Activated CD4-positive, alpha-beta memory T cell treated with anti-CD3 and anti-CD28 coated beads, Interleukin-2, amount 10 ng/mL, durations not matched to agents 7 days and 5 days (primary cell): ENCODE results near the gene CRYBG2. TPM values are rescaled to one million over a fixed set of nuclear protein-coding genes. Genes with fewer than 3 reads are reported as not detected.
"Not testable (repeated sequence)": the region's sequence is repeated elsewhere in the genome, so short reads cannot be mapped to it uniquely, and the experiment has no call there.

Experiments
- CTCF ChIA-PET: fragments of 350-600 bp; sonication (Branson Sonifier 250); formaldehyde crosslinking; loops from one replicate; lab custom pipeline; 2021; ENCODE audit warnings: antibody characterized with exemption, inconsistent platforms; lab: Charles Lee
- POLR2A ChIA-PET: fragments of 350-600 bp; sonication (Branson Sonifier 250); formaldehyde crosslinking; loops from one replicate; lab custom pipeline; 2021; ENCODE audit warnings: antibody characterized with exemption; lab: Charles Lee
- DNase-seq: peaks from one replicate; pipeline ENCODE4 v3.0.0-alpha.2; 2020
- H3K27ac Mint-ChIP-seq: one replicate; pipeline ENCODE4 v1.8.0; 2021; ENCODE audit warnings: mild to moderate bottlenecking, mixed read lengths
- H3K27me3 Mint-ChIP-seq: one replicate; pipeline ENCODE4 v1.8.0; 2021; ENCODE audit warnings: mixed read lengths
- H3K36me3 Mint-ChIP-seq: one replicate; pipeline ENCODE4 v1.8.0; 2021; ENCODE audit warnings: low read depth, mixed read lengths
- H3K4me1 Mint-ChIP-seq: one replicate; pipeline ENCODE4 v1.8.0; 2021; ENCODE audit warnings: mixed read lengths
- H3K4me3 Mint-ChIP-seq: one replicate; pipeline ENCODE4 v1.8.0; 2021; ENCODE audit warnings: mild to moderate bottlenecking, mixed read lengths
- H3K9me3 Mint-ChIP-seq: one replicate; pipeline ENCODE4 v1.8.0; 2021; ENCODE audit warnings: mixed read lengths
- total RNA-seq, 2 experiments: library from RNA; stranded (reverse); gene quantifications; one replicate each; pipeline ENCODE4 v1.2.3, GENCODE V29; 2021

Gene CRYBG2
- total RNA-seq, 2 experiments from 2014 or later: 1.9 to 4.3 TPM

- Mint-ChIP-seq H3K9me3 (no peaks in the 10 kb centered on the region), H3K36me3 (no peaks in the 10 kb centered on the region), H3K27me3 (peaks cover 4% of the 10 kb centered on the region), H3K4me1 (no peaks in the 10 kb centered on the region), H3K4me3 (no peak overlapping the region), H3K27ac (no peak overlapping the region)
- CTCF ChIA-PET: interaction anchor here (0.8 kb wide), 1 partner anchor 112 kb away, joined by 3 read pairs; the partner anchor contains the start of gene CEP85
- POLR2A ChIA-PET: interaction anchor here (1.7 to 2.0 kb wide), 2 partner anchors 18 to 61 kb away, joined by 4 to 9 read pairs; no protein-coding TSS in a partner anchor
- DNase-seq: no peak
These were observed 8.2 kb downstream of the CRYBG2 start for GRCh38 chr1:26345718-26346117.

DNA sequence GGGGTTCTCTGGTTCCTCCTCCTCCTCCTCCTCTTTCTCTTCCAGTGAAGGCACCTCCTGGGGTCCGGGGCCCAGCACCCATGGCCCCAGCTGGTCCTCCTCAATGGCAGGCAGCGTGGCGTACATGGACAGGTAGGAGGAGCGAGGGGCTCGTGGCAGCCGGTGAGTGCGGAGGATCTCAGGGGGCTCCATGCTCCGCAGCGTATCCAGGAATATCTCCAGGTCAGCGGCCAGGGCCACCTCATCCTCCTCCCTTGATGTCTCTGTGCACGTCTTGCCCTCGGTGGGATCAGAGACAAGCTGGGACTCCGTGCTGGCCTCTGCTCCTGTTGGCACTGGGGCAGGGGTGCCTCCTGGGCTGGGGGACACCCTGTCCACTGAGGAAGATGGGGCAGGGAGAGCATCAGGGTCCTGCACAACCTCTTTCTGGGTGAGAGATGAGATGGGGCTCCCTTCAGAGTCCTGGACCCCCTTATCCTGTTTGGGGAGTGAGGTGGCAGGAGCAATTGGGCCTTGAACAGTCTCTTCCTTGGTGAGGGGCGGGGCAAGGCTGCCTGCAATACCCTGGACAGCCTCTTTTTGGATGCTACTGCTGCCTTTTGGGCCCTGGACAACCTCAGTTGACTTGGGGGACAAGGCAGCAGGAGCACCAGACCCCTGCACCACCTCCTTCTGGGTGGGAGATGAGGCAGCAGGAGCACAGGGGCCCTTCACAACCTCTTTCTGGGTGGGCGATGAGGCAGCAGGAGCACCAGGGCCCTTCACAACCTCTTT is 9.6 kb downstream of the CRYBG2 start:
- DNase-seq: no peak
- H3K4me3 Mint-ChIP-seq: no peak overlapping the region
- H3K9me3 Mint-ChIP-seq: no peaks in the 10 kb centered on the region
- ChIA-PET POLR2A (interaction anchor here (0.9 kb wide), 1 partner anchor 23 kb away, joined by 5 read pairs; no protein-coding TSS in a partner anchor), CTCF (no interaction called here)
- H3K27ac Mint-ChIP-seq: no peak overlapping the region
- H3K27me3 Mint-ChIP-seq: peaks cover 4% of the 10 kb centered on the region
- H3K4me1 Mint-ChIP-seq: no peaks in the 10 kb centered on the region
- H3K36me3 Mint-ChIP-seq: no peaks in the 10 kb centered on the region

DNA sequence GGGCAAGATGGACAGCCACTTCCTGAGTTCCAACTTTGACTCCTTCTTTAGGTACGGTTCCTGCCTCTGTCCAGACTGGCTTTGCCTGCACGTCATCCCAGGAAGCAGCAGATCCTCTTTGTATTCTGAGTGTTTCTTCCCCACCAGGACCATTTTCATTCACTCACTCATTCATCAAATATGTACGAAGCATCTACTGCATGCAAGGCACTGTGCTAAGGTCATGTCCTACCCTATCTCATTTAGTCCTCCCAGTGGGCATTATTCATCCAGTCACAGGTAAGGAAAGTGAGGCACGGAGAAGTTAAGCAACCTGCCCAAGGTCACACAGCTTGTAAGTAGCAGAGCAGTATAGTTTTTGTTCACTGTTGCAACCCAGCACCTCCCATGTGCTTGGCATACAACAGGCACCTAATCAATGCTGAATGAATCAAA is 13.9 kb downstream of the CRYBG2 start:
- POLR2A ChIA-PET: no interaction called here

DNA sequence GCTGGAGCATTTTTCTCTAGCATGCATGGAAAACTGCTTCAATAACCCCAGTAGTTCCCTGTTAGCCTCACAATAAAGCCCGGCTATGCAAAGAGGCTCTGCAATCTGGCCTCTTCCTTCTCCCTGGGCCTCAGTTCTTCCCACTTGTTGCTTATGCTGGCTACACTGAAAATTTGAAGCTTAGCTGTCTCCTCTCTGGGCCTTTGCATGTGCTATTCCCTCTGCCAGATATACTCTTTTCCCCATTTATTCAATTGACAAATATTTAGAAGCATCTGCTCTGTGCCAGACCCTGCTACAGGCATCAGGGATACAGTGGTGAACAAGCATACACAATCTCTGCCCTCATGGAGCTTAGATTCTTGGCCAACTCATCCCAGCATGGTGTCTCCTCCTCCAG is 15.3 kb downstream of the CRYBG2 start:
- POLR2A ChIA-PET: no interaction called here
- no peak overlapping the region for H3K27ac Mint-ChIP-seq

More for the DNA sequence above, 13.9 kb downstream of the CRYBG2 start:
- no peak for DNase-seq
- Mint-ChIP-seq H3K4me3 (no peak overlapping the region), H3K27ac (no peak overlapping the region), H3K9me3 (no peaks in the 10 kb centered on the region), H3K27me3 (peaks cover 7% of the 10 kb centered on the region), H3K4me1 (peaks cover 10% of the 10 kb centered on the region), H3K36me3 (no peaks in the 10 kb centered on the region)
- CTCF ChIA-PET: interaction anchor here (0.6 kb wide), 1 partner anchor 445 kb away, joined by 3 read pairs; no protein-coding TSS in a partner anchor

DNA sequence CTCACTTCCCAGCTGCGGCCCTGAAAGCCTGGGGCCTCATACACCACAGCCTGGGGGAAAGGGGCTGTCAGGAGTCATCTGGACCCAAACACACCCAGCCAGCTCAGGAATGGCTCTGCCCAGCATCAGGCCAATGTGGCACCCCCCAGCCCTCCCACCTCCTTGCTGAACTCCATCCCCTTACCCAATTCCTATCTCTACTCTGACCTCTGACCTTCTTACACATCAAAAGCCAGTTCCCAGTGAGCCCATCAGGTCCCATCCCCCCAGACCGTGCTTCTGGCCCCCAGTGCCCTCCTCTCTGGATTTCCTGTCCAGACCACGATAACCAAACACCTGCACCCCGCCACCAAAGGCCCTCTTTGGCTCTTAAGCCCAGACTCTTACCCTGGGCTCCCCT is 16.3 kb downstream of the CRYBG2 start:
- Mint-ChIP-seq H3K27ac (no peak overlapping the region), H3K36me3 (no peaks in the 10 kb centered on the region), H3K4me3 (peak overlapping the region; percentile 24), H3K4me1 (peaks cover 12% of the 10 kb centered on the region), H3K9me3 (no peaks in the 10 kb centered on the region), H3K27me3 (peaks cover 11% of the 10 kb centered on the region)
- CTCF ChIA-PET: interaction anchor here (1.3 kb wide), 1 partner anchor 104 kb away, joined by 3 read pairs; the partner anchor contains the start of gene CEP85
- POLR2A ChIA-PET: no interaction called here
- no peak for DNase-seq

More for the DNA sequence above, 15.3 kb downstream of the CRYBG2 start:
- H3K4me1 Mint-ChIP-seq: peaks cover 12% of the 10 kb centered on the region
- H3K27me3 Mint-ChIP-seq: peaks cover 11% of the 10 kb centered on the region
- H3K9me3 Mint-ChIP-seq: no peaks in the 10 kb centered on the region
- H3K36me3 Mint-ChIP-seq: no peaks in the 10 kb centered on the region
- no peak overlapping the region for H3K4me3 Mint-ChIP-seq
- no peak for DNase-seq
- CTCF ChIA-PET: interaction anchor here (0.9 to 1.5 kb wide), 3 partner anchors 20 to 32 kb away, joined by 3 read pairs; partner anchors contain the start of gene UBXN11

DNA sequence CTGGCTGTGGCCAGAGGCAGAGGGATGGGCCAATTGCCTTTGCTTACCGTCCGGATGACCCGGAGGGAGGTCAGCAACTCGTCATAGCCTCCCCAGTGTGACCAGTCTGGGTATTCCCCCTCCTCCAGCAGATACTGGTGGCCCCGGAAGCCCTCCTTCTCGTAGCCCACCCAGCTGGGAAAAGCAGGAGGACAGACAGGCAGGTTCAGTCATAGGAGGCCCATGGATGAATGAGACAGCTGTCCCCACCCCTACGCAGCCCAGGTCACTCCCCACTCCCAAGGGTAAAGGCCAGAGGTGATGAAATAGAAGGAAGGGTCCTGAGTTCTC is 16.8 kb downstream of the CRYBG2 start:
- H3K36me3 Mint-ChIP-seq: no peaks in the 10 kb centered on the region
- peaks cover 12% of the 10 kb centered on the region for H3K4me1 Mint-ChIP-seq
- CTCF ChIA-PET: interaction anchor here (1.3 kb wide), 1 partner anchor 103 kb away, joined by 3 read pairs; the partner anchor contains the start of gene CEP85
- H3K4me3 Mint-ChIP-seq: peak overlapping the region; percentile 17
- H3K9me3 Mint-ChIP-seq: no peaks in the 10 kb centered on the region
- peaks cover 11% of the 10 kb centered on the region for H3K27me3 Mint-ChIP-seq
- DNase-seq: no peak
- H3K27ac Mint-ChIP-seq: no peak overlapping the region
- POLR2A ChIA-PET: no interaction called here

GRCh38 chr1:26336477-26337205 is 17.3 kb downstream of the CRYBG2 start:
- CTCF ChIA-PET: interaction anchor here (0.7 to 2.4 kb wide), 2 partner anchors 27 to 38 kb away, joined by 3 to 6 read pairs; no protein-coding TSS in a partner anchor
- Mint-ChIP-seq H3K4me3 (peak overlapping the region; percentile 83), H3K9me3 (no peaks in the 10 kb centered on the region), H3K27me3 (peaks cover 7% of the 10 kb centered on the region), H3K4me1 (peaks cover 12% of the 10 kb centered on the region), H3K36me3 (no peaks in the 10 kb centered on the region), H3K27ac (no peak overlapping the region)
- POLR2A ChIA-PET: interaction anchor here (0.7 kb wide), 1 partner anchor 9 kb away, joined by 3 read pairs; no protein-coding TSS in a partner anchor
- peak; percentile 86 for DNase-seq

GRCh38 chr1:26335774-26336476 is 18.0 kb downstream of the CRYBG2 start:
- Mint-ChIP-seq H3K9me3 (no peaks in the 10 kb centered on the region), H3K27me3 (peaks cover 7% of the 10 kb centered on the region), H3K27ac (no peak overlapping the region), H3K4me1 (peaks cover 12% of the 10 kb centered on the region), H3K36me3 (no peaks in the 10 kb centered on the region), H3K4me3 (peak overlapping the region; percentile 83)
- ChIA-PET CTCF (interaction anchor here (0.7 to 2.4 kb wide), 4 partner anchors 28 to 101 kb away, joined by 3 to 6 read pairs (median 4); no protein-coding TSS in a partner anchor), POLR2A (interaction anchor here (0.7 to 1.5 kb wide), 2 partner anchors 9 to 42 kb away, joined by 3 to 4 read pairs; no protein-coding TSS in a partner anchor)
- no peak for DNase-seq

DNA sequence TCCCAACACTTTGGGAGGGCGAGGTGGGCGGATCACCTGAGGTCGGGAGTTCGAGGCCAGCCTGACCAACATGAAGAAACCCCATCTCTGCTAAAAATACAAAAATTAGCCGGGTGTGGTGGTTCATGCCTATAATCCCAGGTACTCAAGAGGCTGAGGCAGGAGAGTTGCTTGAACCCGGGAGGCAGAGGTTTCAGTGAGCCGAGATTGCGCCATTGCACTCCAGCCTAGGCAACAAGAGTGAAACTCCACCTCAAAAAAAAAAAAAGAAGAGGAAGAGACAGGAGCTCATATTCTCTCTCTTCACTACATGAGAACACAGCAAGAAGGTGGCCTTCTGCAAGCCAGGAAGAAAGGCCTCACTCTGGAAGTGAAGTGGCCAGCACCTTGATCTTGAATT is 20.6 kb downstream of the CRYBG2 start:
- H3K4me1 Mint-ChIP-seq: peaks cover 12% of the 10 kb centered on the region
- not testable (repeated sequence) for H3K27me3 Mint-ChIP-seq, H3K9me3 Mint-ChIP-seq, DNase-seq, H3K27ac Mint-ChIP-seq, H3K4me3 Mint-ChIP-seq, H3K36me3 Mint-ChIP-seq
- ChIA-PET POLR2A (interaction anchor here (1.6 kb wide), 1 partner anchor 58 kb away, joined by 3 read pairs; no protein-coding TSS in a partner anchor), CTCF (interaction anchor here (0.9 to 3.0 kb wide), 4 partner anchors 31 to 84 kb away, joined by 3 to 9 read pairs (median 6); no protein-coding TSS in a partner anchor)

- Mint-ChIP-seq H3K27me3 (peaks cover 4% of the 10 kb centered on the region), H3K4me1 (peaks cover 2% of the 10 kb centered on the region), H3K9me3 (no peaks in the 10 kb centered on the region), H3K36me3 (no peaks in the 10 kb centered on the region), H3K4me3 (no peak overlapping the region), H3K27ac (no peak overlapping the region)
- ChIA-PET POLR2A (interaction anchor here (1.0 kb wide), 1 partner anchor 48 kb away, joined by 3 read pairs; no protein-coding TSS in a partner anchor), CTCF (interaction anchor here (1.4 to 2.2 kb wide), 3 partner anchors 45 to 185 kb away, joined by 3 to 7 read pairs (median 6); no protein-coding TSS in a partner anchor)
- DNase-seq: no peak
These were observed 23.7 kb downstream of the CRYBG2 start for GRCh38 chr1:26330276-26330675.

- POLR2A ChIA-PET: interaction anchor here (1.0 kb wide), 1 partner anchor 49 kb away, joined by 3 read pairs; no protein-coding TSS in a partner anchor
These were observed 24.6 kb downstream of the CRYBG2 start for GRCh38 chr1:26329380-26329779.

DNA sequence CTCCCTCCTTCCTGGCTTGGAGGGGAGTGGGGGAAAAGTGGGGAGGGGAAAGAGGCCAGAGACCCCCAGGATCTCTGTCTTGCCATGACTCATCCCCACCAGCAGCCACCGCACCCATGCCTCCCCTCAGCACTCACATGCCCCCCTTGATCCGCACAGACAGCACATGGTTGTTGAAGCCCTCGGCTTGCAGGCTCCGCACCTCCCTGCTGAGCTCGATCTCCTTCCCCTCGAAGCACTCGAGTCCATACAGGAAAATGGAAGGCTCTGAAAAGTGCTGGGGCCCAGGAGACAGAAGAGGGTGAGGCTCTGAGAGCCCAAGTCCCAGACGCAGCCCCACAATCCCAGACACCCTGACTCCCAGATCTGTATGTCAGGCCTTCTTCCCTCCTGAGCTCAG is 25.3 kb downstream of the CRYBG2 start:
- CTCF ChIA-PET: interaction anchor here (0.7 to 2.2 kb wide), 5 partner anchors 12 to 89 kb away, joined by 3 to 7 read pairs (median 5); no protein-coding TSS in a partner anchor
- H3K27ac Mint-ChIP-seq: no peak overlapping the region

More at GRCh38 chr1:26329380-26329779, 24.6 kb downstream of the CRYBG2 start:
- DNase-seq, H3K9me3 Mint-ChIP-seq, H3K27me3 Mint-ChIP-seq, H3K27ac Mint-ChIP-seq, H3K4me3 Mint-ChIP-seq, H3K36me3 Mint-ChIP-seq, H3K4me1 Mint-ChIP-seq: not testable (repeated sequence)
- CTCF ChIA-PET: interaction anchor here (0.7 to 2.2 kb wide), 4 partner anchors 12 to 184 kb away, joined by 3 to 7 read pairs (median 5); no protein-coding TSS in a partner anchor

More for the DNA sequence above, 25.3 kb downstream of the CRYBG2 start:
- Mint-ChIP-seq H3K9me3 (no peaks in the 10 kb centered on the region), H3K27me3 (no peaks in the 10 kb centered on the region), H3K36me3 (peaks cover 14% of the 10 kb centered on the region), H3K4me1 (peaks cover 2% of the 10 kb centered on the region), H3K4me3 (no peak overlapping the region)
- no peak for DNase-seq
- POLR2A ChIA-PET: no interaction called here
